GM21619 (cell line): ENCODE data around the gene ZNF764.
"Not testable (repeated sequence)": the region's sequence is repeated elsewhere in the genome, so short reads cannot be mapped to it uniquely, and the experiment has no call there.

Experiments used
- ATAC-seq: cut with Tn5 transposase; IDR thresholded peaks from one replicate; pipeline ENCODE4 v1.9.1; 2021; ENCODE audit not compliant: unreplicated experiment

The ZNF764 gene

DNA sequence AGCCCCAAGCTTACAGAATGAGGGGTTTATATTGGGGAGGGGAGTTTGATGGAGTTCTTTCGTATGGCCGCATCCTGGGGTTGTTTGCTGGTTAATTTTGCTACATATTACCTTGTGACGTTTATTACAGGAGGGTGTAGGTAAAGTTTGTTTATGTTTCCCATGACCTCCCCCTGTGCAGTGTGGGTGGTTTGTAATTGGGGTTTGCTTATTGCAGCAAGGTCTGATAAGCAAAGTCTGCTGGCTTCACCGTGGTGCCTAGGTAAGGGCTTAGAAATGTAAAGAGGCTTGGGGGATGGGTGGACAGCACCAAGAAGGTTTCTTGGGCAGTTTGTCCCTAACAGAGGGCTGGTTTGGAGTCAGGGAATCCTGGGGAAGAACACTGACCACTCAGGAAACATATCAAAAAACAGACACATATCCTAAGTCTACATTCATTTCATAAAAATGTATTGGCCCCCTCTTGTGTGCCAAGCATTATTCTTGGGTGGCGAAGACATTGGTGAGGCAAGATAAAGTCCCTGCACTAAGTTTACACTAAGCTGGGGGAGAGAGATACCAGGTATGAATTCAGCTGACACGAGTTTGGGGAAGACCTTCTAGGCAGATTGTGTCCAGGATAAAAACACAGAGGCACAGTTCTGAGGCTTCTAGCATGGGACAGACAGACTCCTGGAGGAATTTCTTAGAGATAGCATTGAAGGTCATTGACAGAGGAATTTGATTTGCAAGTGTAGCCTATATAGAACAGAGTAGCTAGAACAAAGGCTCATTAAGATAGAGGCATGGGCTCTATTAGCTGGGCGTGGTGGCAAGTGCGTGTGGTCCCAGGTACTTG lies 9.5 kb downstream of the ZNF764 start:
- ATAC-seq = no peak

DNA sequence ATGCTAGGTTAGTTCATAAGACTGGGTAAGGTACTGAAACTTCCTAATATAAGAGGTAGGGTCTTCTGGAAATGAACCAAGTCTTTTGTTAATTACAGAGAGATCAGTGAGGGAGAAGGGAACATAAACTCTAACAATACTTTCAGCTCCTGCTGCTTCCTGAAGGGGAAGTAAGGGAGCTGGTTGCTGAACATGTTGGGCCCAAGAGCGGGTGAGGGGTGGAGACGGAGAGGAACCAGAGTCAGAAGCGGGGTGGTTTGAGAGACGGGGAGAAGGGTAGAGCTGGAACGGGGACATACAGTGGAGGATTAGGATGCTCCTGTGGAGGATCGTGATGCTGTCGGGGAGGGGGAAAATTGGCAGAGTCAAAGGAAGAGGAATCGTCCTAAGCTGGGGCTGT lies 12.1 kb downstream of the ZNF764 start:
- ATAC-seq = no peak

- ATAC-seq = no peak
These were observed 15.1 kb downstream of the ZNF764 start for GRCh38 chr16:30543067-30543466.

GRCh38 chr16:30541502-30542329 lies 16.5 kb downstream of the ZNF764 start:
- no peak for ATAC-seq

- not testable (repeated sequence) for ATAC-seq
These were observed 17.2 kb downstream of the ZNF764 start for GRCh38 chr16:30540916-30541464.

- not testable (repeated sequence) for ATAC-seq
These were observed 18.1 kb downstream of the ZNF764 start for GRCh38 chr16:30539986-30540526.

DNA sequence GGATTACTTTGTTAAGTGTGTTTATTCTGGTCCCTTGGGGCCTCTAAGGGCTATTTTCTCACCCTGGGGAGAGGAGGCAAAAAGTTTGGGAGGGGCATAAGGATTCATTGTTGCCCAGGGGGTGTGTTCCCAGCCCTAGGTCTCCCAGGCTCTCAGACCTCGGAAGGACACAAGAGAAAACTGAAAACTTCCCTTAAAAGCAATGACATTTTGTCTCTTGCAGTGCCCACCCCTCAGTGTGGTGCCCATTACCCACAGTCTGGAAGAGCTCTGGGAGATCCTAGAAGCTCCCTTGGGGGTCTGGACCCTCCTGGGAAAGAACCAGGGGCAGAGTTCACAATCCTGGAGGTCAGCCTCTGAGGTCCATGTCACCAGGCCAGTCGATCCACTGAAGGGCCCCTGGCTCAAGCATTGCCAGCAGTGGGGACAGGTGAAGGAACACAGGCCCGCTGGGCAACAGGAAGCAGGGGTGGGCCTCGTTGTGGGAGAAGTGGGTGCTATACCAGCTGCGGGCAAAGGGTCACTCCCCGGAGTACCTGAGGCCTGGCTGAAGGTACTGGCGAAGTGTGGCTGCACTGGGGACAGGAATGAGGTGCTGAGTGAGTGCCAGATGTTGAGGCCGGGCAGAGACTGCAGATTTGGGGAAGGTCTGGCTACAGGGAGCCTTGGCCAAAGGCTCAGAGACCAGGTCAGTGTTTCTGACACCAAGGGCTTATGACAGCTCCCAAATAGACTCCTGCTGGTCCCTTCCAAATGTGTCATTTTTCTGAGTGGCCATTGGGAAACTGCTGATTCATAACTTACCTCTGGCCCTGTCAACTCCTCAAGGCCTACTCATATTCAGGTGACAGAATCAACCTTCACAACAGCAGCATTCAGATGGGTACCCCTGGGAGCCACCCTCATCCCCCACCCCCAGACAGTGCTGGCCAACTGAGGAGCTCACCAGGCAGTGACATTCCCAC lies 18.9 kb downstream of the ZNF764 start:
- ATAC-seq = no peak

- not testable (repeated sequence) for ATAC-seq
These were observed 21.7 kb downstream of the ZNF764 start for GRCh38 chr16:30536391-30537024.

- peak; percentile 43 for ATAC-seq
These were observed 22.4 kb downstream of the ZNF764 start for GRCh38 chr16:30535777-30536190.

- no peak for ATAC-seq
These were observed 22.9 kb downstream of the ZNF764 start for GRCh38 chr16:30535106-30535776.

DNA sequence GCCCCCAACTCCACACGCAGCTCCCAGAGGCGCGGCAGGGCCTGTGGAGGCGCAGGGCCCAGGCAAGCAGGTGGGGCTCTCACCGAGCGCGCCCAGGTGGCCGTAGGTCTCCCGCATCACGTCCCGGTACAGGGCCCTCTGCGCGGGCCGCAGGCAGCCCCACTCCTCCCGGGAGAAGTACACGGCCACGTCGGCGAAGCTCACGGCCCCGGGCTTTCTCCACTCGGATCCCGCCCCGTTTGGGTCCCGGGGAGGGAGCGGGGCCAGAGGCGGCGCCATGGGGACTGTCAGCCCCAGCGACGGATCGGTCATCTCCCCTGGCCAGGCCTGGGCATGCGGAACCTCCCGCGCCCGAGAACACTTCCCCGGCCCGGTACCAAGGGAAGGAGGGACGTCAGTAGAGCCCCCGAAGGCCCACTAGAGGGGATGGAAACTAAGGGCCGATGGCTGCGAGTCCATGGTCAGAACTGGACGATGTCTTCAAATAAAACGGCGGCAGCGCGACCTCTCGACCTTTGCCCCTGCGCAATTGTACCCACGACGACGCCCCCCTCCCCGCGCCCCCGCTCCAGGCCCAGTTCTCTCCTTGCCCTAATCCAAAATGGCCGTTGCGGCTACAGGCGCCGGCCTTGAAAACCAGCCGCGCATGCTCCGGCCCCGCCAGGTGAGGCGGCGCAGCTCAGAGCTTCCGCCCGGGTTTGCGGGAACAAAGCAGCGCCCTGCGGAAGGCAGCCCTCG lies 23.6 kb downstream of the ZNF764 start, which contains the start of gene ZNF747:
TSS of gene ZNF747 (minus strand) at position 491 of the 738 bp plus-strand sequence. CDS start at position 312, 179 bp downstream.
- peak; percentile 48 for ATAC-seq

DNA sequence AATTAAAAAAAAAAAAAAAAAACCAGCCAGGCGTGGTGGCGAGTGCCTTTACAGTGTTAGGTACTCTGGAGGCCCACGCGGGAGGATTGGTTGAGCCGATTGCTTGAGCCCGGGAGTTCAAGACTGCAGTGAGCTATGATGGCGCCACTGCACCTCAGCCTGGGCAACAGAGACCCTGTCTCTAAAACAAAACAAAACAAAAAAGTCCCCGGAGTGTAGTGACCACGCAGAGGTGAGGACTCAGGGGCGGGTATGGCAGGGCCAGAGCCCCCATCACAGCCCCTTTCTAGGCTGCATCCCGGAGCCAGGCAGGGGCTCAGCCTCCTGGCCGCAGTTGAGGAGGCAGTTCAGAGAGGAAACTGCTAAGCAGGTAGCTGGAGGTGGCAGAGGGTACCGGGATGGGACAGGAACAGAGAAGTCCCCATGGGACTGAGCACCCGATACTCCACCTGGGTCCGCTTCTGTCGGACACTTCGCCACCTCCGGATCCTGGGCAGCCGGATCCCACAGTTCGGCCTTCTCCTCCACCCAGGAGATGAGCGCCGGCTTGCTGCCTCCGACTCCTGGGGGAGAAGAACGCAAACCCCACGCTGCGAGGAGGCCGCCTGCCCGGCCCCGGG lies 24.3 kb downstream of the ZNF764 start:
- ATAC-seq = peak; percentile 21

GRCh38 chr16:30533146-30533522 lies 25.0 kb downstream of the ZNF764 start:
- ATAC-seq = no peak

DNA sequence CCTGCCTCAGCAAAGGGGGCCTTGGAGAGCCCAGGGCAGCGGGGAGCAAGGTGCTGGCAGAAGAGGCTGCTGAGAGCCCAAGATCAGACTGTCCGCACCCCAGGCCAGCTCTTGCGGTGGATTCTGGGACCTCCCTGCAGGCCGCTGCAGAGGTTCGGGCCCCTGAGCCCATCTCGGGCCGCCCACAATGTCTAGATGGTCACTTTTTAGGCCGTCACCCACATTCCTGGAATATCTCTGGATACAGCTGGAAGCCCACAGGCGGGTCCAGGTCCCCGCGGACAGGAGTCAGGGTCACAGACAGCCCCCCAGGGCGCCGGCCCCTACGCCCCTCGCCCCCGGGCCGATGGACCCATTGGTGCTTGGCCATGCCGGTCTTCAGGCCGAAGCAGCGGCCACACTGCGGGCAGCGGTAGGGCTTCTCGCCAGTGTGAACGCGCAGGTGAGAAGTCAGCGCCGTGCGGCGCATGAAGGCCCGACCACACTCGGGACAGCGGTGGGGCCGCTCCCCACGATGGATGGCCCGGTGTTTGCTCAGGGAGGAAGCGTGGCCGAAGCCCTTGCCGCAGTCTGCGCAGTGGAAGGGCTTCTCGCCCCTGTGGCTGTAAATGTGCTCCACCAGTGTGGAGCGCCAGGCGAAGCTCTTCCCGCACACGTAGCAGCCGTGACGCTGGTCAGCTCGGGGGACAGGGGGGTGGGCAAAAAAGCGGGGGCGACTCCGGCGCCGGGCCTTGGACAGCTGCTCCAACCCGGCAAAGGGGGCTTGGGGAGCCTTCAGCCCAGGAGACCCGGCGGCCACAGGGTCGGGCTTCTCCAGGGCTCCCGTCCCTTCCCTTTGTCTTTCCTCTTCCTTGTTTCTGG lies 25.7 kb downstream of the ZNF764 start:
- no peak for ATAC-seq

- ATAC-seq = no peak
These were observed 27.8 kb downstream of the ZNF764 start for GRCh38 chr16:30530163-30531037.

GRCh38 chr16:30528799-30529457 lies 29.2 kb downstream of the ZNF764 start:
- no peak for ATAC-seq
